Measurements from ENCODE around the gene TBC1D32. TPM values are rescaled to one million over a fixed set of nuclear protein-coding genes. Genes with fewer than 3 reads are reported as not detected.

Gene TBC1D32
- total RNA-seq, 1 experiment from 2014 or later = 9.0 TPM

- H3K4me3 Mint-ChIP-seq = no peak overlapping the region
- peaks cover 11 to 25% of the 10 kb centered on the region in 2 experiments; a peak in 3 of 5 replicates for H3K9me3 Mint-ChIP-seq
Observed at GRCh38 chr6:121274666-121275295, 59.5 kb downstream of the TBC1D32 start.

More at GRCh38 chr6:121274666-121275295, 59.5 kb downstream of the TBC1D32 start:
- H4K5ac ChIP-seq (ENCODE audit: insufficient read length, low read depth, low read length) = no peak overlapping the region
- no peak overlapping the region for H2BK15ac ChIP-seq (ENCODE audit: low read depth, low read length)
- H2BK5ac ChIP-seq (ENCODE audit: insufficient read length, low read length) = no peak overlapping the region
- H3K18ac ChIP-seq (ENCODE audit: insufficient read length, low read depth, low read length) = no peak overlapping the region
- H2BK120ac ChIP-seq (ENCODE audit: low read depth, low read length, poor library complexity, severe bottlenecking) = no peak overlapping the region
- no peaks in the 10 kb centered on the region for H3K79me2 ChIP-seq (ENCODE audit: insufficient read depth, low read length)
- H3K9me3 ChIP-seq (ENCODE audit: control insufficient read depth, low read depth, low read length) = no peaks in the 10 kb centered on the region
- no peak overlapping the region for H3K4me2 ChIP-seq (ENCODE audit: insufficient read depth, insufficient read length, low read length)
- H3K27me3 Mint-ChIP-seq (ENCODE audit: low read depth) = no peaks in the 10 kb centered on the region
- H2AK5ac ChIP-seq (ENCODE audit: insufficient read length, low read length) = no peak overlapping the region
- H3K4me1 ChIP-seq (ENCODE audit: insufficient read depth, low read length) = no peaks in the 10 kb centered on the region
- no peak for TF ChIP-seq CTCF (conservative IDR thresholded peaks at IDR 0.05)
- no peak overlapping the region for H2BK20ac ChIP-seq (ENCODE audit: low read depth, low read length, poor library complexity, severe bottlenecking)
- H3K79me1 ChIP-seq (ENCODE audit: insufficient read depth, low read depth, low read length, poor library complexity, severe bottlenecking) = no peaks in the 10 kb centered on the region
- no peak overlapping the region for H2BK12ac ChIP-seq (ENCODE audit: insufficient read length, low read depth, low read length)
- H3K56ac ChIP-seq (ENCODE audit: insufficient read length, low read depth, low read length) = no peak overlapping the region
- H3K9ac ChIP-seq (ENCODE audit: extremely low read depth, insufficient read length, low read length) = no peak overlapping the region
- no peaks in the 10 kb centered on the region for H4K20me1 ChIP-seq (ENCODE audit: control insufficient read depth, insufficient read depth, insufficient read length)
- H3K14ac ChIP-seq (ENCODE audit: insufficient read depth, low read length) = no peak overlapping the region
- no peak for DNase-seq
- peaks cover 13 to 31% (median 31%) of the 10 kb centered on the region in 3 experiments for H3K36me3 Mint-ChIP-seq (ENCODE audit: insufficient read depth in 1 of 3, low read depth in 3 of 3)
- H4K91ac ChIP-seq (ENCODE audit: insufficient read length, low read depth, low read length) = no peak overlapping the region
- no peak overlapping the region for H3K23ac ChIP-seq (ENCODE audit: insufficient read length, low read depth, low read length)
- no peak overlapping the region for H4K8ac ChIP-seq (replicated peaks; ENCODE audit: insufficient read length, low read depth, low read length)
- no peaks in the 10 kb centered on the region for H3K27me3 ChIP-seq (ENCODE audit: insufficient read depth, low read length)
- H3K23me2 ChIP-seq (ENCODE audit: insufficient read length, low read depth, low read length, poor library complexity, severe bottlenecking) = no peaks in the 10 kb centered on the region
- peak overlapping the region in 1 of 3 experiments; percentile 51; a peak in 1 of 7 replicates for H3K27ac Mint-ChIP-seq
- no peak overlapping the region for H3T11ph ChIP-seq (ENCODE audit: low read length)
- no peak overlapping the region for H3K4ac ChIP-seq (ENCODE audit: low read depth, low read length)
- WGBS (ENCODE audit: extremely low coverage, insufficient read length, low lambda C conversion rate) = no CpG with 5 or more reads among the region's 3 CpGs
- H3K4me1 Mint-ChIP-seq = no peaks in the 10 kb centered on the region
- no peak overlapping the region for H3K27ac ChIP-seq (ENCODE audit: insufficient read length, low read depth, low read length)
- no peak overlapping the region for H2AFZ ChIP-seq (ENCODE audit: low read length)
